Muscle of arm (tissue), 12 donors: Measurements from ENCODE around the gene CD55. TPM values are rescaled to one million over a fixed set of nuclear protein-coding genes. Genes with fewer than 3 reads are reported as not detected.

Experiments
- polyA plus RNA-seq, 12 donors: library from polyadenylated mRNA; unstranded; fragments of 120-200 nt; gene quantifications; one replicate each; pipeline ENCODE4 v1.2.1, GENCODE V29; 2013; ENCODE audit not compliant: insufficient read length in 12 of 12

CD55 gene
- polyA plus RNA-seq, 12 donors, result 13.8 to 94.4 (median 22.3) TPM; not detected in 1

Other genes with a start within 250 kb of the CD55 start
- gene C4BPB, start 232.8 kb upstream of the CD55 start, polyA plus RNA-seq, result under 1 TPM in 9 of 12 donors, not detected in 3; 0.13 to 0.99 (median 0.50) TPM
- gene C4BPA, start 217.4 kb upstream of the CD55 start, polyA plus RNA-seq, result 1 to 10 TPM in 1 of 12 donors, under 1 TPM in 9, not detected in 2; 0.25 to 1.4 (median 0.43) TPM
- gene CR2, start 132.7 kb downstream of the CD55 start, polyA plus RNA-seq, result 1 to 10 TPM in 2 of 12 donors, under 1 TPM in 4, not detected in 6; 0.19 to 2.8 (median 0.40) TPM
- 1 to 10 TPM in 7 of 12 donors, under 1 TPM in 3, not detected in 2; 0.68 to 2.2 (median 1.2) TPM for gene CR1, start 174.5 kb downstream of the CD55 start, polyA plus RNA-seq